ENCODE data around the gene CCDC187. TPM values are rescaled to one million over a fixed set of nuclear protein-coding genes. Genes with fewer than 3 reads are reported as not detected.

The CCDC187 gene
- total RNA-seq, 1 experiment from 2014 or later: 2.7 TPM

DNA sequence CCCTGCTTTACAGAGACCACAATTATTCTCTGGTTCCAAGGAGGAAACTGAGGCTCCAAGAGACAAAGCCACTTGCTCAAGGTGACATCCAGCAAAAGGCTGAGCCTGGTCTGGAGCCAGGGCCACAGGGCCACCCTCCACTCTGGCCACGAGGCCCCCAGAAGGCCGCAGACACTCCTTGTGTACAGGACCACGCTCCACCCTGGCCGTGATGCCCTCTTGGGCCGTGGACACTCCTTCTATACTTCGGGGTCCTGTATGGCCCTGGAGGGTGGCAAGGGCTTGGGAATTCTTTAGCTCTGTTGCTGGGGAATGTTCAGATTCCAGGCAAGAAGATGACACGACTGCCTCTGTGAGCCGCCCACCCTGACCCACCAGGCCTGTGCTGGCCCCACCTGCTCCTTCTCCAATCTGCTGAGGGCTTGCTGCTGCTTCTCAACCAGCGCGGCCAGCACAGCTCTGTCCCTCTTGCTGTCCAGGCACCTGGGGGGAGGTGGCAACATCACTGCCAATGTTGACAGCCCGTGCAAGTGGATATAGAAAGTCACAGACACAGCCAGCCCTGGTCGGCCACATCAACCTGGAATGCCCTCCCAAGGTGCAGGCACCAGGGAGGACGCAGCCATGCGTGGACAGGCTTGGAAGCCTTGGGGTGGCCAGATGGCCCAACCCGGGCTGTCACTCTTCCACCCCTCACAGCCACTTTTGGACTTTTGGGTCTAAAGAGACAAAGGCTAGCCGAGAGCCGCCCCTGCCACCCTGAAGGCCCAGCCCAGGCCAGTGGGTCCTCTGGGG lies 38.1 kb downstream of the CCDC187 start:
- POLR2A ChIA-PET (ENCODE audit: unreplicated experiment): interaction anchor here (0.6 kb wide), 2 partner anchors 365 to 862 kb away, joined by 3 read pairs; no protein-coding TSS in a partner anchor

DNA sequence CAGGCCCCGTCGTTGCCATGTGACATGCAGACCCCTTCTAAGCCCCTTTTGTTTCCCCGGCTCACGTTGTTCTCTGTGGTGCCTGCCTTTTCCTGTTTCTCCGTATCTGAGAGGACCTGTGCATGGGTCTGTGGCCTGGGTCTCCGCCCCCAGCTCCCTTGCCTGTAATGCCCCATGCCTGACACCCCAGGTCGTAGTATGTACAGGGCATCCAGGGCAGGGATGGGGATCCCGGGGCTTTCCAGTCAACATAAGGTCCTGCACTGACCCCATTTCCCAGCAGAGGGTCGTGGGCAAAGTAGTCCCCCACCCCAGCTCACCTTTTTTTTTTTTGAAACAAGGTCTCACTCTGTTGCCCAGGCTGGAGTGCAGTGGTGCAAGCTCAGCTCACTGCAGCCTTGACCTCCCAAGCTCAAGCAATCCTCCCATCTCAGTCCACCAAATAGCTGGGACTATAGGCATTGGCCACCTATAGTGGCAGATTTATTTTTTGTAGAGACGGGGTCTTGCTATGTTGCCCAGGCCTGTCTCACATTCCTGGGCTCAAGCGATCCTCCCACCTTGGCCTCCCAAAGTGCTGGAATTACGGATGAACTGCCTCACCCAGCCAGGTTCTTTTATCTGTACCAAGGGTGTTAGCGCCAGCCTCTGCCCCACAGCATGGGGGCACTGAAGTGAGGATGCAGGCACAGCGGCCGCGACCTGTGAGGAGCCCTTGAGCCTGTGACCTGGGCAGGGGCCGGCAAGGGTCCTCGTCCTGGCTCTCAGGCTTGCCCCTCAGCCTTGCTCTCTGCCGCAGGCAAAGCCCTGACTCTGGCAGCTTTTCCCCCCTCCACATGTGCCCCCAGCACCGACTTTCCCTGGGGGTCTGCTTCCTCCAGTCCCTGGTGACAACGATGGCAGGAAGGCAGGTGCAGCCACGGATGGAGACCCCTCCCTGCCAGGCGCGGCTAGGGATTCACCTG lies 39.2 kb downstream of the CCDC187 start:
- no TSS peak for BruUV-seq (replicated peaks)
- no peak for DNase-seq
- Histone ChIP-seq H4K20me1 (ENCODE audit: insufficient read depth) (no peaks in the 10 kb centered on the region), H3F3A (ENCODE audit: insufficient read depth, low read depth) (0 out of 2 replicates have a peak, but pooled peaks cover 5% of the 10 kb centered on the region), H2AFZ (no peak overlapping the region), H3K79me2 (ENCODE audit: low read depth) (no peaks in the 10 kb centered on the region), H3K27ac (no peak overlapping the region), H3K9me3 (ENCODE audit: insufficient read depth, low read depth) (no peaks in the 10 kb centered on the region), H3K36me3 (ENCODE audit: low read depth) (no peaks in the 10 kb centered on the region), H3K4me2 (no peak overlapping the region), H3K27me3 (ENCODE audit: insufficient read depth, low read depth) (peaks cover 52% of the 10 kb centered on the region), H3K4me3 (no peak overlapping the region), H3K4me1 (replicated peaks; ENCODE audit: insufficient read depth) (no peaks in the 10 kb centered on the region; the same call in 1 of the 2 replicates), H3K9me2 (ENCODE audit: insufficient read depth) (no peaks in the 10 kb centered on the region)
- intact Hi-C loops (cut with micrococcal nuclease; ENCODE audit: unreplicated experiment): loop anchor here (5.0 kb wide), 1 partner anchor 122 kb away; no protein-coding TSS in a partner anchor
- CTCF ChIA-PET: interaction anchor here (0.5 kb wide), 1 partner anchor 1478 kb away, joined by 3 read pairs; no protein-coding TSS in a partner anchor
- POLR2A ChIA-PET (ENCODE audit: unreplicated experiment): interaction anchor here (0.6 kb wide), 2 partner anchors 366 to 861 kb away, joined by 3 read pairs; no protein-coding TSS in a partner anchor
- TF ChIP-seq EZH2 (IDR thresholded peaks at IDR 0.05; ENCODE audit: low read depth): no peak
- TF ChIP-seq, protein P1, sequence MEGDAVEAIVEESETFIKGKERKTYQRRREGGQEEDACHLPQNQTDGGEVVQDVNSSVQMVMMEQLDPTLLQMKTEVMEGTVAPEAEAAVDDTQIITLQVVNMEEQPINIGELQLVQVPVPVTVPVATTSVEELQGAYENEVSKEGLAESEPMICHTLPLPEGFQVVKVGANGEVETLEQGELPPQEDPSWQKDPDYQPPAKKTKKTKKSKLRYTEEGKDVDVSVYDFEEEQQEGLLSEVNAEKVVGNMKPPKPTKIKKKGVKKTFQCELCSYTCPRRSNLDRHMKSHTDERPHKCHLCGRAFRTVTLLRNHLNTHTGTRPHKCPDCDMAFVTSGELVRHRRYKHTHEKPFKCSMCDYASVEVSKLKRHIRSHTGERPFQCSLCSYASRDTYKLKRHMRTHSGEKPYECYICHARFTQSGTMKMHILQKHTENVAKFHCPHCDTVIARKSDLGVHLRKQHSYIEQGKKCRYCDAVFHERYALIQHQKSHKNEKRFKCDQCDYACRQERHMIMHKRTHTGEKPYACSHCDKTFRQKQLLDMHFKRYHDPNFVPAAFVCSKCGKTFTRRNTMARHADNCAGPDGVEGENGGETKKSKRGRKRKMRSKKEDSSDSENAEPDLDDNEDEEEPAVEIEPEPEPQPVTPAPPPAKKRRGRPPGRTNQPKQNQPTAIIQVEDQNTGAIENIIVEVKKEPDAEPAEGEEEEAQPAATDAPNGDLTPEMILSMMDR (conservative IDR thresholded peaks at IDR 0.05): no peak

More for the DNA sequence above, 38.1 kb downstream of the CCDC187 start:
- Histone ChIP-seq H3K36me3 (ENCODE audit: low read depth) (no peaks in the 10 kb centered on the region), H3K27ac (no peak overlapping the region), H4K20me1 (ENCODE audit: insufficient read depth) (no peaks in the 10 kb centered on the region), H2AFZ (no peak overlapping the region), H3K9me2 (ENCODE audit: insufficient read depth) (no peaks in the 10 kb centered on the region), H3K4me3 (no peak overlapping the region), H3F3A (ENCODE audit: insufficient read depth, low read depth) (0 out of 2 replicates have a peak, but pooled peaks cover 5% of the 10 kb centered on the region), H3K9me3 (ENCODE audit: insufficient read depth, low read depth) (no peaks in the 10 kb centered on the region), H3K27me3 (ENCODE audit: insufficient read depth, low read depth) (peaks cover 54% of the 10 kb centered on the region), H3K4me1 (replicated peaks; ENCODE audit: insufficient read depth) (no peaks in the 10 kb centered on the region; the same call in 1 of the 2 replicates), H3K79me2 (ENCODE audit: low read depth) (no peaks in the 10 kb centered on the region), H3K4me2 (no peak overlapping the region)
- no peak for DNase-seq
- TF ChIP-seq EZH2 (IDR thresholded peaks at IDR 0.05; ENCODE audit: low read depth): no peak
- TF ChIP-seq, protein P1 (conservative IDR thresholded peaks at IDR 0.05): no peak
- intact Hi-C loops (cut with micrococcal nuclease; ENCODE audit: unreplicated experiment): loop anchor here (5.0 kb wide), 1 partner anchor 123 kb away; no protein-coding TSS in a partner anchor
- CTCF ChIA-PET: no interaction called here
- no TSS peak for BruUV-seq (replicated peaks)

DNA sequence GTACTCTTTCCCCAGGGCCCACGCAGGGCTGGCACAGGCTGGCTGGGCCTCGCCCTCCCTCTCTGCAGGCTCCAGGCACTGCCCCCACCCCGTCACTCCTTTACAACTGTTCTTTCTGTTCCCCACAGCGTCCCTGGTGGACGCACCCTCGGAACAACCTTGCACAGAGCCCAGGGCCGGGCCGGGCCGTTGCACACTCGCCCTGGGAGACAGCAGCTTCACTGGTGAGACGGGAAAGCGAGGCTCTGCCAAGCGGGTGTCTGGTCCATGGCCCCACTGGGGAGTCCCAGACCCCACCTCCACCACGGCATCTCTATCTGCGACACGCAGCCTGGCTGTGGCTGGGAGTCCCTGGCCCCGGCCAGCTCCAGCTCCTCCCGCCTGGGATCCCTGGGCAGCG lies 39.9 kb downstream of the CCDC187 start:
- no TSS peak for BruUV-seq (replicated peaks)
- Histone ChIP-seq H3K79me2 (ENCODE audit: low read depth) (no peaks in the 10 kb centered on the region), H3K9me3 (ENCODE audit: insufficient read depth, low read depth) (no peaks in the 10 kb centered on the region), H3K4me1 (replicated peaks; ENCODE audit: insufficient read depth) (no peaks in the 10 kb centered on the region; the same call in 1 of the 2 replicates), H3K4me3 (no peak overlapping the region), H3K9me2 (ENCODE audit: insufficient read depth) (no peaks in the 10 kb centered on the region), H2AFZ (no peak overlapping the region), H3K27me3 (ENCODE audit: insufficient read depth, low read depth) (peaks cover 48% of the 10 kb centered on the region), H3K36me3 (ENCODE audit: low read depth) (no peaks in the 10 kb centered on the region), H3F3A (ENCODE audit: insufficient read depth, low read depth) (0 out of 2 replicates have a peak, but pooled peaks cover 5% of the 10 kb centered on the region), H4K20me1 (ENCODE audit: insufficient read depth) (no peaks in the 10 kb centered on the region), H3K27ac (no peak overlapping the region), H3K4me2 (no peak overlapping the region)
- TF ChIP-seq, protein P1 (conservative IDR thresholded peaks at IDR 0.05): no peak
- no peak for TF ChIP-seq EZH2 (IDR thresholded peaks at IDR 0.05; ENCODE audit: low read depth)
- CTCF ChIA-PET: interaction anchor here (0.5 kb wide), 1 partner anchor 1477 kb away, joined by 3 read pairs; no protein-coding TSS in a partner anchor
- POLR2A ChIA-PET (ENCODE audit: unreplicated experiment): no interaction called here
- DNase-seq: no peak
- intact Hi-C loops (cut with micrococcal nuclease; ENCODE audit: unreplicated experiment): no loop called here
